Measurements from ENCODE around the gene STK32C.
A peak's percentile ranks its signal among the peaks of the same experiment; 100 is the strongest.
"Not testable (repeated sequence)": the region's sequence is repeated elsewhere in the genome, so short reads cannot be mapped to it uniquely, and the experiment has no call there.

Gene STK32C

DNA sequence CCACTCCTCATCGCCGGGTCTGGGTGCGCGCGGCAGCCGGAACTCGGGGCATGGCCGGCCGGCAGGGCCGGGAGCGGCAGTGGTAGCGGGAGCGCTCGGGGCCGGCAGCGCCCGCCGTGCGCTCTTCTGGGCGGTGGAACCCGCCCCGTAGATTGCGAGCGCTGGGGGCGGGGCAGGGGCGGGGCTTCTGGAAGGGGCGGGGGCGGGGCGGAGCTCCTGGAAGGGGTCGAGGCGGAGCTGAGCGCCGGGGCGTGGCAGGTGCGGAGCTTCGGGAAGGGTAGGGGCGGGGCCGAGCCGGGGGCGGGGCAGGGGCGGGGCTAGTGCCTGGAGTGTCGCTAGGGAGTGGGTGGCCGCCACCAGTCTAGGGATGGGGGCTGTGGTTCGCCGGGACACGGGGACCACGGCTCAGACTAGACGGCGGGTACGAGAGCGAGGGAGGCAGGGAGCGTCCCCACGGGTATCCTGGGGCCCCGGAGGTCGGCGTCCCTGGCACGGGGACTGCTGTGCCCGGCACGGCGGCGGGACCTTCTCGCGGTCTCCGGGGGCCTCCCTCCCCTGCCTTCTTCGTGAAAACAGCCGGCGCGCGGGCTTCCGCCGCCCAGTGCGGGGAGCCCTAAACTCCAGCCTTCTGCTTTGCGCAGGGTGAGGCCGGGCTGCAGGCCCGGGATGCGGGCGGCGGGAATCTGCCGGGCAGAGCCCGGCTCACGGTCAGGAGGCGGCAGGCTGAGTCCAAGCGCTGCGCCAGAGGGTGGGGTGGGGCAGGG is at the start of gene STK32C:
STK32C (minus strand) TSS at position 128 of the 764 bp plus-strand sequence; CDS start at position 11, 117 bp downstream.
- H3K9ac ChIP-seq (ENCODE audit: low read length), result peak within 1 kb of the TSS; percentile 36

DNA sequence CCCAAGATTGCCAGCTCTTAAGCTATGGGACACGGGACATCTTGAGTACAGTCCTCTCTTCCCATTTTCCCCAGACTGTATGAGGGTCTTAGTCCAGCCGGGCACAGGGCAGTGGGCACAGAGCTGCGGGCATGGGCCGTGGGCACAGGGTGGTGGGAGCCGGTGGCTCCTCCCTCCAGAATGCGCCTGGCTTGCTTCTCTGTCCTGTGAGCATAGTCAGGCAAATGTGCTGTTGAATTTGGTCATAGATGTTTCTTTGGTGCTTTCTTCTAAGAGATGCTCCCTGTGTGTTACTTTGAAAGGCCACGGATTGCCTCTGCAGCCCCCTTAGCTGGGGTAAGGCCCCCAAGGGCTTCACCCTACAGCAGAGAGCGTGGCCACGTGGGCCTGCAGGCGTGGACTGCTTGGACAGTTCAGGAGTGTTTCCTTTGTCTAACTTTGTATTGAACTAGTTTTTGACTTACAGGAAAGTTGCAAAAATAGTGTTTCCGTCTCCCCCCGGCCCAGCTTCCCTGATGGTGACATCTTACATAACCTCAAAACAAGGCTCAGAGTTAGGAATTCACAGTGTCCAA is 49.0 kb upstream of the STK32C start:
- no peaks in the 10 kb centered on the region for H3K4me1 ChIP-seq (ENCODE audit: control insufficient read depth, low read depth, low read length)
- H3K4me3 ChIP-seq (ENCODE audit: low read length), result no peak overlapping the region
- no peak overlapping the region for H3K27ac ChIP-seq (ENCODE audit: low read length)
- no peaks in the 10 kb centered on the region for H3K9me3 ChIP-seq (ENCODE audit: control insufficient read depth, low read depth, low read length)
- H3K9ac ChIP-seq (ENCODE audit: low read length), result no peak overlapping the region
- no peaks in the 10 kb centered on the region for H3K27me3 ChIP-seq (ENCODE audit: control insufficient read depth, insufficient read depth, low read length)
- no peaks in the 10 kb centered on the region for H3K36me3 ChIP-seq (ENCODE audit: control insufficient read depth, low read depth, low read length)

More for the DNA sequence above, at the start of gene STK32C:
- peak within 1 kb of the TSS; percentile 66 for H3K4me3 ChIP-seq (ENCODE audit: low read length)
- H3K36me3 ChIP-seq (ENCODE audit: control insufficient read depth, low read depth, low read length), result no peaks in the 10 kb centered on the region
- H3K27me3 ChIP-seq (ENCODE audit: control insufficient read depth, insufficient read depth, low read length), result peaks cover 51% of the 10 kb centered on the region
- no peak within 1 kb of the TSS for H3K27ac ChIP-seq (ENCODE audit: low read length)
- H3K9me3 ChIP-seq (ENCODE audit: control insufficient read depth, low read depth, low read length), result no peaks in the 10 kb centered on the region
- H3K4me1 ChIP-seq (ENCODE audit: control insufficient read depth, low read depth, low read length), result no peaks in the 10 kb centered on the region

DNA sequence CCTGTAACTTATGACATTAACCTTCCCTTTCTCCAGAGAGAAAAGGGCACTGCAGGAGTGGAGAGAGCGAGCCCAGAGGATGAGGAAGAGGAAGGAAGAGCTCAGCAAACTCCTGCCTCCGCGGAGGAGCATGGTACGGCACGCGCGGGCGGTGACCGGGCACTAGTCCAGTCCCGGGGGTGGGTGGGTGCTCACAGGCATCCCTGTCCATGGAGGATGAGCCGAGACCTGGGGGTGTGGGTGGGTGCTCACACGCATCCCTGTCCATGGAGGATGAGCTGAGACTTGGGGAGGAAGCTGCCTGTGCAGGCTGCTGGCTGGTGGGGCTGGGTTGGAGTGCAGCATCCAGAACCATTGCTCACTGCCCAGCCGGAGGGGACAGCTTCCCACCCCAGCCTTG is 48.0 kb upstream of the STK32C start:
- no peaks in the 10 kb centered on the region for H3K4me1 ChIP-seq (ENCODE audit: control insufficient read depth, low read depth, low read length)

DNA sequence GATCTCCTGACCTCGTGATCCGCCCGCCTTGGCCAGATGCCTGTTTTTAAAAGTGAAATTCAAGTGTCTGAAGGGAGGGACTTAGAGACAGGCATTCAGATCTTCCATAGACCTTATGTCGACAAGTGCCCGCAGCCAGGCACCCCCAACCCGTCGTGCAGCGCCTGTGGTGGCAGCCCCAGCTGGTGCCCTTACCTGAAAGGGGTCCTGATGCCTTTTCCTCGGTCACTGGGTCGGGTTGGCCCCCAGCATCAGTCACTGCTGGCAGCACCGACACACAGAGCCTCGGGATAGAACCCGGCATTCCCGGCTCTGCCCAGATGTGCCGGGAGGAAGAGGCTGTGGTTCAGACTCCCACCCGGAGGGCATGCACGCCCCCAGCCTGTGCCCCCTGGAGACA is 47.5 kb upstream of the STK32C start:
- no peak overlapping the region for H3K9ac ChIP-seq (ENCODE audit: low read length)
- no peak overlapping the region for H3K4me3 ChIP-seq (ENCODE audit: low read length)
- H3K27ac ChIP-seq (ENCODE audit: low read length), result no peak overlapping the region
- no peaks in the 10 kb centered on the region for H3K4me1 ChIP-seq (ENCODE audit: control insufficient read depth, low read depth, low read length)
- H3K36me3 ChIP-seq (ENCODE audit: control insufficient read depth, low read depth, low read length), result no peaks in the 10 kb centered on the region
- no peaks in the 10 kb centered on the region for H3K9me3 ChIP-seq (ENCODE audit: control insufficient read depth, low read depth, low read length)
- H3K27me3 ChIP-seq (ENCODE audit: control insufficient read depth, insufficient read depth, low read length), result no peaks in the 10 kb centered on the region

More for the DNA sequence above, 48.0 kb upstream of the STK32C start:
- H3K4me3 ChIP-seq (ENCODE audit: low read length), result no peak overlapping the region
- no peak overlapping the region for H3K9ac ChIP-seq (ENCODE audit: low read length)
- H3K27me3 ChIP-seq (ENCODE audit: control insufficient read depth, insufficient read depth, low read length), result no peaks in the 10 kb centered on the region
- H3K36me3 ChIP-seq (ENCODE audit: control insufficient read depth, low read depth, low read length), result no peaks in the 10 kb centered on the region
- no peaks in the 10 kb centered on the region for H3K9me3 ChIP-seq (ENCODE audit: control insufficient read depth, low read depth, low read length)
- no peak overlapping the region for H3K27ac ChIP-seq (ENCODE audit: low read length)

DNA sequence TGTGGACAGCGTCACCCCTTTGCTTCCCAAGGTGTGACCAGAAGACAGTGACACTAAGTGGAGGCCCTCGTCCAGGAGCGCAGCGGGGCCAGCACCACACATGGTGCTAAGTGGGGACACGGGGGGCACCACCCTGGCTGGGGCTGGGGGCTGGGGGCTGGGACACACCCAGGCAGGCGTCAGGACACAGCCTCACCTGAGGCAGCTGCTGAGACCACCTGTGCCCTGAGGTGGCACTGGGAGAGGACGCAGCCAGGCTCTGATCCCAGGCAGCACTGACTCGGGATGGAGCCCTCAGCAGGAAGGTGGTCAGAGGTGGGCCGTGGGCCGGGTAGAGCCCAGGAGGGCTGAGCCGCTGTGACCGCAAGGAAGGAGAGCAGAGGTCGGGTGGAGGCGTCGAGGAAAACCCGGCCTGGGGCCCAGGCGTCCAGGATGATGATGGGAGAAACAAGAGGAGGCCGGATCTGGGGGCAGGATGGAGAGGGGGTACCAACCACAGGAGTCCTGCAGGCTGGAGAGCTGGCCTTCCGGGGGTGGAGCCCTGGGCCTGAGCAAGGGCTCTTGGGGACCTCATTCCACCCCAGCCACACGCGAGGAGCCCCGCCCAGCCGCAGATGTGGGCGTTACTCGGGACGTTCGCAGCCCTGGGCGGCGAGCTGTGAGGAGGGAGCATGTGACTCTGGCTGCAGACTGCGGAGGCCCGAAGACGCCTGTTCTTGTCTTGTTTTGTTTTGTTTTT is 46.8 kb upstream of the STK32C start:
- H3K4me3 ChIP-seq (ENCODE audit: low read length), result no peak overlapping the region
- no peaks in the 10 kb centered on the region for H3K27me3 ChIP-seq (ENCODE audit: control insufficient read depth, insufficient read depth, low read length)
- H3K4me1 ChIP-seq (ENCODE audit: control insufficient read depth, low read depth, low read length), result no peaks in the 10 kb centered on the region
- H3K36me3 ChIP-seq (ENCODE audit: control insufficient read depth, low read depth, low read length), result no peaks in the 10 kb centered on the region
- H3K9me3 ChIP-seq (ENCODE audit: control insufficient read depth, low read depth, low read length), result no peaks in the 10 kb centered on the region
- no peak overlapping the region for H3K9ac ChIP-seq (ENCODE audit: low read length)
- H3K27ac ChIP-seq (ENCODE audit: low read length), result no peak overlapping the region

DNA sequence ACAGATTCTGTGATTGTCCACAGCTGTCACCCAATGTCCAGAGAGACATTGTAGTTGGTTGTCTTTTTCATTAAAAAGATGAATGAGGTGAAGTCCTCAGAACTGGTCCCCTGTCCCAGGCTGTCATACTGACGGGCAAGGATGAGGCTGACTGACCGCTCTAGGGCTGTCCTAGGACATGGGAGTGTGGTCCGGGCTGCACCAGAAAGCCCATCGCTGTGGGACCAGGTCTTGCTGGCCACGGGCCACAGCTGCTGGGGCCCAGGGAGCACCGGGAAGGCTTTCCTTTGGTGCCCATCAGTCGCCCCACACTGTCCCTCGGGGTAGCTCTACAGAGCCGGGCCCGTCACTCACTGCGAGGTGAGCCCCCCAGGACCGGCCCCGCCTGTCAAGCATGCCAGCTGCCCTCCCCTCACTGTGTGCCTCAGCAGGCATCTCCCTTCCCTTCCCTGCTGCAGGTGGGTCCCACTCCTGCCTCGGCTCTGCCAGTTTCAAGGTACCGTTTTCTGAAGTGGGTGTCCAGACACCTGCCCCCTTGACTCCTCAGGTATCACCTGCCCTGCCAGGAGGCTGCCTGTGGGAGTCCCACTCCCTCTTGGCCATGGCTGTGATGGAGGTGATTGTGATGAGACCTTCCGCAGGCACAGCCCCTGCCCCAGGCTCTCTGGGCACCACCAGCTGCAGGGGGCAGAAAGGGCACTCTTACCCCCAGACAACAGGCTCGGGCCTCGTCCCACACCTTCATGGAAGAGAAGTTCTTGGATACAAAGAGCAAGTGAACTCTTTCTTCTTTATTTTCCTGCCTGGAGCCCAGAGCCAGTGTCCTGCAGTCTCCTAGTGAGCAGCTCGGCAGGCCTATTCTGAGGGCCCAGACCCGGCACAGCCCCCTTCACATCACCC is 46.0 kb upstream of the STK32C start:
- H3K36me3 ChIP-seq (ENCODE audit: control insufficient read depth, low read depth, low read length), result no peaks in the 10 kb centered on the region
- H3K4me3 ChIP-seq (ENCODE audit: low read length), result no peak overlapping the region
- H3K9ac ChIP-seq (ENCODE audit: low read length), result no peak overlapping the region
- no peaks in the 10 kb centered on the region for H3K4me1 ChIP-seq (ENCODE audit: control insufficient read depth, low read depth, low read length)
- no peaks in the 10 kb centered on the region for H3K9me3 ChIP-seq (ENCODE audit: control insufficient read depth, low read depth, low read length)
- no peak overlapping the region for H3K27ac ChIP-seq (ENCODE audit: low read length)
- H3K27me3 ChIP-seq (ENCODE audit: control insufficient read depth, insufficient read depth, low read length), result no peaks in the 10 kb centered on the region

DNA sequence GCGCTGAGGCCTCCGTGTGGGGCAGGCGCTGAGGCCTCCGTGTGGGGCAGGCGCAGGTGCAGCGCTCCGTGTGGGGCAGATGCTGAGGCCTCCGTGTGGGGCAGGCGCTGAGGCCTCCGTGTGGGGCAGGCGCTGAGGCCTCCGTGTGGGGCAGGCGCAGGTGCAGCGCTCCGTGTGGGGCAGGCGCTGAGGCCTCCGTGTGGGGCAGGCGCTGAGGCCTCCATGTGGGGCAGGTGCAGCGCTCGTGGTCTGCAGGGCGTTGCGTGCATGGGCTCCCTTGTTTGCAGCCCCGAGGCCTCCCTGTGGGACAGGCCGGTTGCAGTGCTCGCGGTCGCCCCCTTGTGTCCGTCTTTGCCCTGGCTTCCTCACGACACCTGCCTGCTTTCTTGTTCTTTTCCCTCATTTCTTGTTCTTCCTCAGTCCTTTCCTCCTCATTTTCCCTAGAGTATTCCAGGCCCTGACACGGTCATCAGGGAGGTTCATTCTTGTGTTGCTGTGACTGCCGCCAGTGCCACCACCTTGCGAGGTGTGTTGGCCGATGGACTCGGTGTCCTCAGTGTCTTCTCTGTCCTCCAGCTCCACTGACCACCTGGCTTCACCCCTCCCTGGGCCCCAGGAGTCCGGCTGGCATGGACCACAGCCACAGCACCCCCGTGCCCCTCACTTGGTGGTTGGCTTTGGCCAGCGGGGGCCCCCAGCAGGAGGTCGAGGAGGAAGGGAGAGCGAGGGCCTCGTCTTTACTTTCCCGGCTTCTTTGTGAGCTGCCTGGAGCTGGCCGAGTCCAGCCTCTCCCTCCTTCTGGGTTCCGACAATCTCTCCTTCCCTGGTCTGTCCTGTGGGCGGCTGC is 44.9 kb upstream of the STK32C start:
- not testable (repeated sequence) for H3K4me3 ChIP-seq (ENCODE audit: low read length); H3K9me3 ChIP-seq (ENCODE audit: control insufficient read depth, low read depth, low read length); H3K9ac ChIP-seq (ENCODE audit: low read length); H3K27ac ChIP-seq (ENCODE audit: low read length); H3K36me3 ChIP-seq (ENCODE audit: control insufficient read depth, low read depth, low read length); H3K27me3 ChIP-seq (ENCODE audit: control insufficient read depth, insufficient read depth, low read length); H3K4me1 ChIP-seq (ENCODE audit: control insufficient read depth, low read depth, low read length)

DNA sequence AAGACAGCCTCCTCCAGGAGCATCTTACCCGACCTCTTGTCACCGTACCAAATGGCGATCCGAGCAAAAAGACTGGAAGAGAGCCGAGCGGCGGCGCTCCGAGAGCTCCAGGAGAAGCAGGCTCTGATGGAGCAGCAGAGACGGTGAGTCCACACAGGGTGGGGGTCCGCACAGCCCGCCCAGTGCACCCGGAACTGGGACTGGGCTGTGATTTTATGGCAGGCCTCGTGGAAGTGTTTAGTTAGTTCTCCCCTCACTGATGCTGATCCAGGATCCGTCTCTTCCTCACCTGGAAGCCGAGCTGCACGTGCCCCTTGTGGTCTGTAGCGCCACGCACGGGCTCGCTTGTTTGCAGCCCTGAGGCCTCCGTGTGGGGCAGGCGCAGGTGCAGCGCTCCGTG is 43.9 kb upstream of the STK32C start:
- Histone ChIP-seq H3K4me3 (ENCODE audit: low read length) (no peak overlapping the region), H3K4me1 (ENCODE audit: control insufficient read depth, low read depth, low read length) (no peaks in the 10 kb centered on the region), H3K9ac (ENCODE audit: low read length) (no peak overlapping the region), H3K27me3 (ENCODE audit: control insufficient read depth, insufficient read depth, low read length) (no peaks in the 10 kb centered on the region), H3K9me3 (ENCODE audit: control insufficient read depth, low read depth, low read length) (no peaks in the 10 kb centered on the region), H3K36me3 (ENCODE audit: control insufficient read depth, low read depth, low read length) (no peaks in the 10 kb centered on the region), H3K27ac (ENCODE audit: low read length) (no peak overlapping the region)

DNA sequence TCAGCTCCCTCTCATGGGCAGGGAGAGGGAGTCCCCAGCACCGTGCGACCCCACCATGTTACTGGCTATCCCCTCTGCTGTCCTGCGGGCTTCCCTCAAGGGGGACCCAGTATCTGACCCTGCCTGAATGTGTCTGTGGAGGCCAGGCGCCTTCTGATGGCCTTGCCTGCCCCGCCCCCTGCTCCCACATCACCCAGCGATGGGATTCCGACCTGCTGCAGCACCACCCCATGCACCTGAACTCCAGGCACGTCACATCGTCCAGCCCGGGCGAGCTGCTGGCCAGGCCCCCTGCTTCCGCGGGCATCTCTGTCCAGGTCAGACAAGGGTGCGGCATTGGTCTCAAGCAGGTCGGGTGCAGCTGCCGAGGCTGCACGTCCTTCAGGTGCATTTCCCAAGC is 43.2 kb upstream of the STK32C start:
- Histone ChIP-seq H3K9me3 (ENCODE audit: control insufficient read depth, low read depth, low read length) (no peaks in the 10 kb centered on the region), H3K27ac (ENCODE audit: low read length) (no peak overlapping the region), H3K4me3 (ENCODE audit: low read length) (no peak overlapping the region), H3K36me3 (ENCODE audit: control insufficient read depth, low read depth, low read length) (no peaks in the 10 kb centered on the region), H3K4me1 (ENCODE audit: control insufficient read depth, low read depth, low read length) (no peaks in the 10 kb centered on the region), H3K9ac (ENCODE audit: low read length) (no peak overlapping the region), H3K27me3 (ENCODE audit: control insufficient read depth, insufficient read depth, low read length) (no peaks in the 10 kb centered on the region)

DNA sequence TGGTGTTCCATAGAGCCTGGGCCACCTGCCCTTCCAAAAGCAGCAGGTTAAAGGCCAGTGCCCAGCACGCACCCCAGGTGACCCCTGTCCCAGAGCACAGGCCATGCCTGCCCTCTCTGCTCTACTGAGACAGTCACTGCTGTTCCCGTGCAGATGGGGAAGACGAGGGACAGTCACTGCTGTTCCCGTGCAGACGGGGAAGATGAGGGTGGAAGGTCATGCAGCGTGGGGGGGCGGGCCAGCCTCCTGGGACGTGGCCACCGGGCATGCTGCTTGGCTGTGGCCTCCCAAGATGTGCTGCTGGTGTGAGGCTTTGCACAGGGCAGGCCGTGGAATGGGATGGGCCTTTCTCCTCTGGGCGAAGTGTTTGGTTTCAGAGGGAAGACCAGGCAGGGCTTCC is 42.6 kb upstream of the STK32C start:
- Histone ChIP-seq H3K27me3 (ENCODE audit: control insufficient read depth, insufficient read depth, low read length) (no peaks in the 10 kb centered on the region), H3K9me3 (ENCODE audit: control insufficient read depth, low read depth, low read length) (no peaks in the 10 kb centered on the region), H3K4me1 (ENCODE audit: control insufficient read depth, low read depth, low read length) (no peaks in the 10 kb centered on the region), H3K27ac (ENCODE audit: low read length) (no peak overlapping the region), H3K36me3 (ENCODE audit: control insufficient read depth, low read depth, low read length) (no peaks in the 10 kb centered on the region), H3K4me3 (ENCODE audit: low read length) (no peak overlapping the region), H3K9ac (ENCODE audit: low read length) (no peak overlapping the region)

Data from iPS-18a (cell line).